Sigmoid colon (tissue), 7 donors: ENCODE results near the gene IHH. TPM values are rescaled to one million over a fixed set of nuclear protein-coding genes. Genes with fewer than 3 reads are reported as not detected.

Experiments used
- DNase-seq: peaks from one replicate; pipeline ENCODE4 v3.0.0-alpha.2; 2019
- H3K27ac ChIP-seq, 4 donors: fragments of 200-600 bp; sonication (generic); one replicate each; pipeline ENCODE4 v1.5.1; 2016 to 2019; ENCODE audit warnings: mild to moderate bottlenecking in 1 of 4
- H3K27me3 ChIP-seq, 3 donors: fragments of 200-600 bp; sonication (generic); one replicate each; pipeline ENCODE4 v1.5.1; 2019; ENCODE audit warnings: mild to moderate bottlenecking in 1 of 3
- H3K36me3 ChIP-seq, 4 donors: fragments of 200-600 bp; sonication (generic); one replicate each; pipeline ENCODE4 v1.5.1; 2016 to 2019
- H3K4me1 ChIP-seq, 4 donors: fragments of 200-600 bp; sonication (generic); one replicate each; pipeline ENCODE4 v1.5.1; 2017 to 2019
- H3K4me3 ChIP-seq, 4 donors: fragments of 200-600 bp; sonication (generic); one replicate each; pipeline ENCODE4 v1.5.1; 2017 to 2019; ENCODE audit warnings: mild to moderate bottlenecking in 2 of 4, moderate library complexity in 1 of 4
- H3K9me3 ChIP-seq, 4 donors: fragments of 200-600 bp in 3 of 4; sonication (generic) in 3 of 4; one replicate each; pipeline versions ENCODE4 v1.5.1 to v1.6.1; 2013 to 2019
- EP300 ChIP-seq, 4 donors: sonication (generic); formaldehyde crosslinking; IDR thresholded peaks; one replicate each; pipeline ENCODE4 v1.6.1; 2017; ENCODE audit warnings: antibody characterized with exemption in 4 of 4
- POLR2A ChIP-seq, 2 donors: fragments of 450-650 bp; IDR thresholded peaks; one replicate each; pipeline ENCODE4 v1.6.1; 2016; ENCODE audit warnings: antibody characterized with exemption in 2 of 2, mild to moderate bottlenecking in 2 of 2, moderate library complexity in 2 of 2
- POLR2AphosphoS5 ChIP-seq, 4 donors: sonication (generic); formaldehyde crosslinking; IDR thresholded peaks; one replicate each; pipeline ENCODE4 v1.6.1; 2017; ENCODE audit warnings: antibody characterized with exemption in 4 of 4
- WGBS, 2 donors: extraction: QIAGEN DNeasy Blood & Tissue Kit; methylation state at CpG; one replicate each; pipeline ENCODE4 v1.1.7; 2013; 5-methylcytosine and 5-hydroxymethylcytosine counted together
- intact Hi-C: fragments of 100-400 bp; cut with DNase I; formaldehyde crosslinking; loops from one replicate; pipeline ENCODE4 v1.15.1; 2023
- polyA plus RNA-seq, 3 donors: library from polyadenylated mRNA; stranded (reverse); fragments of 200-250 nt; gene quantifications; one replicate each; pipeline ENCODE4 v1.2.3, GENCODE V29; 2013
- total RNA-seq, 4 donors: library from RNA; depleted of rRNA; stranded (reverse); fragments of >200 nt; gene quantifications; one replicate each; pipeline ENCODE4 v1.1.0, GENCODE V29; 2016
- TF ChIP-seq, protein P1 (sequence below), 4 experiments: fragments of 450-650 bp in 3 of 4; fragments of 200-600 bp in 1 of 4; IDR thresholded peaks; one replicate each; pipeline ENCODE4 v1.5.1; 2016 to 2019; ENCODE audit warnings: antibody characterized with exemption in 4 of 4, mild to moderate bottlenecking in 3 of 4, moderate library complexity in 2 of 4
- donor health status: healthy with polysubstance abuse.
- donor health status: Bipolar disorder and iron deficiency.
- donor health status: healthy.

The IHH gene
- total and polyA plus RNA-seq, 7 donors: 12.9 to 36.1 (median 21.6) TPM; not detected in 4

GRCh38 chr2:219022041-219022440 lies 38.7 kb downstream of the IHH start:
- no peaks in the 10 kb centered on the region for H3K9me3 ChIP-seq
- WGBS, 2 donors: 87 to 90% methylated on average over 12 of the region's 12 CpGs
- no peak for DNase-seq
- no peak overlapping the region for H3K4me3 ChIP-seq
- H3K27ac ChIP-seq: no peak overlapping the region
- no peaks in the 10 kb centered on the region for H3K36me3 ChIP-seq
- no peak for TF ChIP-seq EP300 (IDR thresholded peaks at IDR 0.05)
- no peak for TF ChIP-seq POLR2AphosphoS5 (IDR thresholded peaks at IDR 0.05)
- TF ChIP-seq, protein P1, sequence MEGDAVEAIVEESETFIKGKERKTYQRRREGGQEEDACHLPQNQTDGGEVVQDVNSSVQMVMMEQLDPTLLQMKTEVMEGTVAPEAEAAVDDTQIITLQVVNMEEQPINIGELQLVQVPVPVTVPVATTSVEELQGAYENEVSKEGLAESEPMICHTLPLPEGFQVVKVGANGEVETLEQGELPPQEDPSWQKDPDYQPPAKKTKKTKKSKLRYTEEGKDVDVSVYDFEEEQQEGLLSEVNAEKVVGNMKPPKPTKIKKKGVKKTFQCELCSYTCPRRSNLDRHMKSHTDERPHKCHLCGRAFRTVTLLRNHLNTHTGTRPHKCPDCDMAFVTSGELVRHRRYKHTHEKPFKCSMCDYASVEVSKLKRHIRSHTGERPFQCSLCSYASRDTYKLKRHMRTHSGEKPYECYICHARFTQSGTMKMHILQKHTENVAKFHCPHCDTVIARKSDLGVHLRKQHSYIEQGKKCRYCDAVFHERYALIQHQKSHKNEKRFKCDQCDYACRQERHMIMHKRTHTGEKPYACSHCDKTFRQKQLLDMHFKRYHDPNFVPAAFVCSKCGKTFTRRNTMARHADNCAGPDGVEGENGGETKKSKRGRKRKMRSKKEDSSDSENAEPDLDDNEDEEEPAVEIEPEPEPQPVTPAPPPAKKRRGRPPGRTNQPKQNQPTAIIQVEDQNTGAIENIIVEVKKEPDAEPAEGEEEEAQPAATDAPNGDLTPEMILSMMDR (IDR thresholded peaks at IDR 0.05): no peak
- no peak for TF ChIP-seq POLR2A (IDR thresholded peaks at IDR 0.05)
- intact Hi-C loops: no loop called here
- peaks cover 0 to 7% (median 0%) of the 10 kb centered on the region in 3 donors for H3K27me3 ChIP-seq
- no peaks in the 10 kb centered on the region for H3K4me1 ChIP-seq

DNA sequence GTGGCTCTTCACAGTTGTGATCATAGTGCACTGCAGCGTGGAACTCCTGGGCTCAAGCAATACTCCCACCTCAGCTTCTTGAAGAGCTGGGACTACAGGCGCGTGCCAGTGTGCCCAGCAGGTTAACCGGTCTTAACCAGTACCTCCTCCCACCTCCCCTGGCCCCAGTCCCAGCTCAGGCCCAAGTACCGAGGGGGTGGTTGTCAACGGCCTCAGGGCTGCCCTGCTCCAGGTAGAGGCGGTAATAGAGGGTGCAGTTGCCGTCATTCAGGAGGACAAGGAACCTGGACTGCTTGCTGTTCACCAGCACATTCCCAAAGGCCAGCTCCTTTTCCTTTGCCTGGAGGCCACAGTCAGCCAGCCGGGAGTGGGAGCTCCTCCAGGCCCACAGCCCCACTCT lies 39.1 kb downstream of the IHH start:
- WGBS, 2 donors: 71 to 87% methylated on average over 9 of the region's 9 CpGs
- intact Hi-C loops: no loop called here
- TF ChIP-seq EP300 (IDR thresholded peaks at IDR 0.05) (no peak), POLR2A (IDR thresholded peaks at IDR 0.05) (no peak), POLR2AphosphoS5 (IDR thresholded peaks at IDR 0.05) (no peak)
- TF ChIP-seq, protein P1 (IDR thresholded peaks at IDR 0.05): no peak
- Histone ChIP-seq H3K4me1 (no peaks in the 10 kb centered on the region), H3K9me3 (no peaks in the 10 kb centered on the region), H3K27me3 (peaks cover 0 to 7% (median 0%) of the 10 kb centered on the region in 3 donors), H3K4me3 (no peak overlapping the region), H3K27ac (no peak overlapping the region), H3K36me3 (no peaks in the 10 kb centered on the region)
- no peak for DNase-seq

GRCh38 chr2:219020604-219021365 lies 39.9 kb downstream of the IHH start:
- no peak for TF ChIP-seq POLR2AphosphoS5 (IDR thresholded peaks at IDR 0.05)
- TF ChIP-seq, protein P1 (IDR thresholded peaks at IDR 0.05): no peak
- no peak for TF ChIP-seq POLR2A (IDR thresholded peaks at IDR 0.05)
- no peak for TF ChIP-seq EP300 (IDR thresholded peaks at IDR 0.05)
- intact Hi-C loops: no loop called here
- Histone ChIP-seq H3K4me1 (no peaks in the 10 kb centered on the region), H3K27ac (no peak overlapping the region), H3K9me3 (no peaks in the 10 kb centered on the region), H3K36me3 (no peaks in the 10 kb centered on the region), H3K4me3 (no peak overlapping the region), H3K27me3 (peaks cover 0 to 7% (median 0%) of the 10 kb centered on the region in 3 donors)
- 77 to 83% methylated on average over 11 of the region's 11 CpGs for WGBS, 2 donors
- DNase-seq: peak; percentile 58

DNA sequence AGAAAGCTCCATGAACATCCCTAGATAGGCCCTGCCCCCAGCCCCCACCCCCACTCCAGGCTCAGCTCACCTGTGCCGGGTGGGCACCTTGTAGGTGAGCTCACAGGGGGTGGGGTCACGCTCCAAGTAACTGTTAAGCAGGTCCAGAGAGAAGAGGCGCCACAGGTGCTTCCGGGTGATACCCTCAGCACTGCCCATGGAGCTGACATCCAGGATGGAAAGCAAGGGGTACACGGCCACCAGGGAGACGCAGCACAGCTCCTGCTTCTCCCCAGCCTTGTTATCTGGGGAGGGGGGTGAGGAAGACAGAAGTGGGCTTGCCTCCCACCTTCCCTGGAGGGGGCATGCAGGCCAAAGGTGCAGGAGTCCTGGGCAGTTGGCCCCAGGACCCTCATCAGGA lies 41.3 kb downstream of the IHH start:
- no peaks in the 10 kb centered on the region for H3K4me1 ChIP-seq
- peak; percentile 30 for DNase-seq
- intact Hi-C loops: no loop called here
- 84 to 85% methylated on average over 6 of the region's 6 CpGs for WGBS, 2 donors
- H3K9me3 ChIP-seq: no peaks in the 10 kb centered on the region
- no peak overlapping the region for H3K4me3 ChIP-seq
- H3K36me3 ChIP-seq: no peaks in the 10 kb centered on the region
- no peak overlapping the region for H3K27ac ChIP-seq
- no peak for TF ChIP-seq EP300 (IDR thresholded peaks at IDR 0.05)
- TF ChIP-seq, protein P1 (IDR thresholded peaks at IDR 0.05): no peak
- TF ChIP-seq POLR2AphosphoS5 (IDR thresholded peaks at IDR 0.05): no peak
- TF ChIP-seq POLR2A (IDR thresholded peaks at IDR 0.05): no peak
- H3K27me3 ChIP-seq: peaks cover 0 to 7% (median 0%) of the 10 kb centered on the region in 3 donors
